Pons (tissue), 1 donor: Measurements from ENCODE around the gene HOXB1.

Source experiments
- DNase-seq: peaks from one replicate; pipeline ENCODE4 v3.0.0-alpha.2; 2016; ENCODE audit warnings: low spot score

Gene HOXB1

GRCh38 chr17:48530887-48531272, at the start of gene HOXB1:
Gene HOXB1 (minus strand): TSS chr17:48531011. CDS start chr17:48530904, 107 bp downstream.
- no peak for DNase-seq

GRCh38 chr17:48579760-48580554, 49.1 kb upstream of the HOXB1 start:
- no peak for DNase-seq

GRCh38 chr17:48579471-48579759, 48.6 kb upstream of the HOXB1 start:
- no peak for DNase-seq

- no peak for DNase-seq
These were observed 48.0 kb upstream of the HOXB1 start for GRCh38 chr17:48578616-48579470.

- no peak for DNase-seq
These were observed 47.3 kb upstream of the HOXB1 start, which contains the start of gene HOXB4 for GRCh38 chr17:48577946-48578615. Gene HOXB4 (minus strand): TSS chr17:48578350. CDS start chr17:48578319, 31 bp downstream.

- DNase-seq = no peak
These were observed 46.6 kb upstream of the HOXB1 start for GRCh38 chr17:48577330-48577945.

- DNase-seq = no peak
These were observed 45.9 kb upstream of the HOXB1 start for GRCh38 chr17:48576479-48577309.

GRCh38 chr17:48575673-48576478, 45.1 kb upstream of the HOXB1 start:
- no peak for DNase-seq

- no peak for DNase-seq
These were observed 44.3 kb upstream of the HOXB1 start for GRCh38 chr17:48575066-48575582.

- no peak for DNase-seq
These were observed 43.8 kb upstream of the HOXB1 start for GRCh38 chr17:48574505-48575065.

- DNase-seq = no peak
These were observed 41.1 kb upstream of the HOXB1 start for GRCh38 chr17:48571826-48572417.

GRCh38 chr17:48571024-48571818, 40.4 kb upstream of the HOXB1 start:
- DNase-seq = no peak

- DNase-seq = no peak
These were observed 39.7 kb upstream of the HOXB1 start for GRCh38 chr17:48570325-48571023.

- no peak for DNase-seq
These were observed 39.0 kb upstream of the HOXB1 start for GRCh38 chr17:48569674-48570324.

GRCh38 chr17:48569240-48569582, 38.4 kb upstream of the HOXB1 start:
- no peak for DNase-seq

- DNase-seq = no peak
These were observed 37.9 kb upstream of the HOXB1 start for GRCh38 chr17:48568499-48569239.
